OCI-LY1 (cell line): ENCODE measurements around the gene MYD88.

Experiments used
- H2AFZ ChIP-seq: fragments of 200-600 bp; sonication (generic), shearing (Covaris generic); 2 replicates; pipeline ENCODE4 v1.6.0; 2014; ENCODE audit warnings: antibody characterized with exemption, mild to moderate bottlenecking, low read length
- H3F3A ChIP-seq: fragments of 200-600 bp; sonication (generic), shearing (Covaris generic); 2 replicates; pipeline ENCODE4 v1.6.0; 2014; ENCODE audit warnings: mild to moderate bottlenecking, antibody characterized with exemption, low read length, moderate library complexity; ENCODE audit not compliant: insufficient read depth
- H3K27ac ChIP-seq: fragments of 200-600 bp; sonication (generic); 2 replicates; pipeline ENCODE4 v1.5.1; 2014; ENCODE audit warnings: low read length, mixed run types, mild to moderate bottlenecking, low read depth; ENCODE audit not compliant: poor library complexity, severe bottlenecking
- H3K27me3 ChIP-seq: fragments of 200-600 bp; sonication (generic); 2 replicates; pipeline ENCODE4 v1.6.0; 2014; ENCODE audit warnings: antibody characterized with exemption, mild to moderate bottlenecking, low read length, moderate library complexity; ENCODE audit not compliant: insufficient read depth
- H3K36me3 ChIP-seq: fragments of 200-600 bp; sonication (generic); 2 replicates; pipeline ENCODE4 v1.6.1; 2014; ENCODE audit warnings: mild to moderate bottlenecking, antibody characterized with exemption, low read length, moderate library complexity, mixed read lengths; ENCODE audit not compliant: insufficient read depth
- H3K4me1 ChIP-seq: fragments of 200-600 bp; sonication (generic); 2 replicates; pipeline ENCODE4 v1.5.1; 2014; ENCODE audit warnings: mild to moderate bottlenecking, low read length, moderate library complexity; ENCODE audit not compliant: insufficient read depth, severe bottlenecking
- H3K4me2 ChIP-seq: fragments of 200-600 bp; sonication (generic), shearing (Covaris generic); 2 replicates; pipeline ENCODE4 v1.6.1; 2014; ENCODE audit warnings: low read length
- H3K4me3 ChIP-seq: fragments of 200-600 bp; sonication (generic); 2 replicates; pipeline ENCODE4 v1.5.1; 2014; ENCODE audit warnings: low read length, low read depth, mild to moderate bottlenecking, mixed read lengths; ENCODE audit not compliant: poor library complexity, severe bottlenecking
- H3K79me2 ChIP-seq: fragments of 200-600 bp; shearing (Covaris generic); 2 replicates; pipeline ENCODE4 v1.6.1; 2016; ENCODE audit warnings: mixed run types, low read length, mixed read lengths; ENCODE audit not compliant: insufficient read depth
- H3K9ac ChIP-seq: fragments of 200-600 bp; sonication (generic), shearing (Covaris generic); 2 replicates; pipeline ENCODE4 v1.6.1; 2014; ENCODE audit warnings: mild to moderate bottlenecking, low read length, mixed read lengths
- H3K9me2 ChIP-seq: fragments of 200-600 bp; sonication (generic), shearing (Covaris generic); 2 replicates; pipeline ENCODE4 v1.6.1; 2014; ENCODE audit warnings: low read depth, mild to moderate bottlenecking, low read length, mixed read lengths
- H3K9me3 ChIP-seq: fragments of 200-600 bp; shearing (Covaris generic); 2 replicates; pipeline ENCODE4 v1.6.1; 2014; ENCODE audit warnings: low read length, mixed read lengths
- H4K20me1 ChIP-seq: fragments of 200-600 bp; sonication (generic), shearing (Covaris generic); 2 replicates; pipeline ENCODE4 v1.6.0; 2016; ENCODE audit warnings: mild to moderate bottlenecking, low read length; ENCODE audit not compliant: insufficient read depth
- CTCF ChIP-seq: fragments of 200-600 bp; sonication (generic), shearing (Covaris generic); IDR thresholded peaks from 2 replicates; pipeline ENCODE4 v1.5.1; 2017; ENCODE audit warnings: mild to moderate bottlenecking, antibody characterized with exemption, low read length, moderate library complexity, mixed read lengths
- EZH2 ChIP-seq: fragments of 200-600 bp; sonication (generic), shearing (Covaris generic); IDR thresholded peaks from 2 replicates; pipeline ENCODE4 v1.8.0; 2017; ENCODE audit warnings: borderline replicate concordance, mixed run types, mild to moderate bottlenecking, antibody characterized with exemption, low read length, moderate library complexity, mixed read lengths

Gene MYD88

GRCh38 chr3:38169027-38169317 is 30.5 kb downstream of the MYD88 start:
- H3K4me1 ChIP-seq = peaks cover 70% of the 10 kb centered on the region
- H3F3A ChIP-seq = no peaks in the 10 kb centered on the region
- TF ChIP-seq EZH2 (no peak), CTCF (no peak)
- H3K9me3 ChIP-seq = no peaks in the 10 kb centered on the region
- H4K20me1 ChIP-seq = no peaks in the 10 kb centered on the region
- no peak overlapping the region for H2AFZ ChIP-seq
- no peaks in the 10 kb centered on the region for H3K27me3 ChIP-seq
- H3K27ac ChIP-seq = no peak overlapping the region
- H3K9me2 ChIP-seq = no peaks in the 10 kb centered on the region
- no peak overlapping the region for H3K4me2 ChIP-seq
- H3K36me3 ChIP-seq = no peaks in the 10 kb centered on the region
- H3K79me2 ChIP-seq = peaks cover 82% of the 10 kb centered on the region
- no peak overlapping the region for H3K4me3 ChIP-seq
- no peak overlapping the region for H3K9ac ChIP-seq

GRCh38 chr3:38170722-38171121 is 32.3 kb downstream of the MYD88 start:
- Histone ChIP-seq H3K79me2 (peaks cover 99% of the 10 kb centered on the region), H3K9me3 (no peaks in the 10 kb centered on the region), H3K4me2 (no peak overlapping the region), H4K20me1 (no peaks in the 10 kb centered on the region), H3K4me3 (no peak overlapping the region), H3F3A (no peaks in the 10 kb centered on the region), H3K36me3 (no peaks in the 10 kb centered on the region), H3K27ac (no peak overlapping the region), H3K27me3 (no peaks in the 10 kb centered on the region), H3K9me2 (no peaks in the 10 kb centered on the region), H2AFZ (no peak overlapping the region), H3K9ac (no peak overlapping the region; the same call in 1 of the 2 replicates), H3K4me1 (peaks cover 69% of the 10 kb centered on the region)
- no peak for TF ChIP-seq EZH2
- no peak for TF ChIP-seq CTCF

- no peak overlapping the region for H3K27ac ChIP-seq
- no peaks in the 10 kb centered on the region for H3F3A ChIP-seq
- no peaks in the 10 kb centered on the region for H3K9me2 ChIP-seq
- no peak overlapping the region for H2AFZ ChIP-seq
- no peak for TF ChIP-seq EZH2
- TF ChIP-seq CTCF = no peak
- peaks cover 63% of the 10 kb centered on the region for H3K4me1 ChIP-seq
- no peak overlapping the region for H3K4me3 ChIP-seq
- no peaks in the 10 kb centered on the region for H3K9me3 ChIP-seq
- H3K36me3 ChIP-seq = no peaks in the 10 kb centered on the region
- H3K79me2 ChIP-seq = peaks cover 100% of the 10 kb centered on the region
- no peaks in the 10 kb centered on the region for H4K20me1 ChIP-seq
- H3K4me2 ChIP-seq = no peak overlapping the region
- no peak overlapping the region for H3K9ac ChIP-seq
- no peaks in the 10 kb centered on the region for H3K27me3 ChIP-seq
These were observed 33.2 kb downstream of the MYD88 start for GRCh38 chr3:38171622-38172021.
